Measurements from ENCODE around the gene TRAF3IP1.

DNA sequence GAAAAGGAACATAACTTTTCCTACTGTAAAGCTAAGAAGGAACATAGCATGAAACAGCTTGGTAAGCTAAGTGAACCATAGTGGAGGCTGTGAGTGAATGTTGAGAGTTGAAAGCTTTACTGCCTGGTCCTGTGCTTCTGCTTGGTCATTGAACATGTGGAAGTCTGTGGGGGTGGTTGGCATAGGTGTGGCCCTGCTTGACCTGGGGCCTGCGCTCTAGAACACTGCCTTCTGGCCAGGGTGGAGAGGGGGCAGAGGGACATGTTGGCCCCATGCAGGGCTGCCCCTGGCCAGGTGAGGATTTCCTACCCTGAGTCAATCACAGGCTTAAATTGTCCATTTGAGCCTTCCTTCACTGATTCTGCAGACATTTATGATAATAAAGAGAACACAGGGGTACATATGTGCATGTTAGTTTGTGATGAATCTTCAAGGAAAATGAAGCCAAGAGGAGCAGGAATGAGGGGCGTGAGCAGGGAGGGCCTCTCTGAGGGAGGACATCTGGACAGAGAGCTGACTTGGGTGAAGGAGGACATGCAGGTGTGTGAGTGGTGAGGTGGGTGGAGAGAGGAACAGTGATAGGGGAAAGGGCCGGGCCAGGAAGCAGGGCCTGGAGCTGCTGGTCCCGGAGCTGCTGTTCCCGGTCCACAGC, 16.6 kb downstream of the TRAF3IP1 start:
- TF ChIP-seq, protein P1, sequence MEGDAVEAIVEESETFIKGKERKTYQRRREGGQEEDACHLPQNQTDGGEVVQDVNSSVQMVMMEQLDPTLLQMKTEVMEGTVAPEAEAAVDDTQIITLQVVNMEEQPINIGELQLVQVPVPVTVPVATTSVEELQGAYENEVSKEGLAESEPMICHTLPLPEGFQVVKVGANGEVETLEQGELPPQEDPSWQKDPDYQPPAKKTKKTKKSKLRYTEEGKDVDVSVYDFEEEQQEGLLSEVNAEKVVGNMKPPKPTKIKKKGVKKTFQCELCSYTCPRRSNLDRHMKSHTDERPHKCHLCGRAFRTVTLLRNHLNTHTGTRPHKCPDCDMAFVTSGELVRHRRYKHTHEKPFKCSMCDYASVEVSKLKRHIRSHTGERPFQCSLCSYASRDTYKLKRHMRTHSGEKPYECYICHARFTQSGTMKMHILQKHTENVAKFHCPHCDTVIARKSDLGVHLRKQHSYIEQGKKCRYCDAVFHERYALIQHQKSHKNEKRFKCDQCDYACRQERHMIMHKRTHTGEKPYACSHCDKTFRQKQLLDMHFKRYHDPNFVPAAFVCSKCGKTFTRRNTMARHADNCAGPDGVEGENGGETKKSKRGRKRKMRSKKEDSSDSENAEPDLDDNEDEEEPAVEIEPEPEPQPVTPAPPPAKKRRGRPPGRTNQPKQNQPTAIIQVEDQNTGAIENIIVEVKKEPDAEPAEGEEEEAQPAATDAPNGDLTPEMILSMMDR (IDR thresholded peaks at IDR 0.05) = no peak
- no peak for TF ChIP-seq POLR2A (IDR thresholded peaks at IDR 0.05)
